ENCODE results near the gene RNF145. TPM values are rescaled to one million over a fixed set of nuclear protein-coding genes. Genes with fewer than 3 reads are reported as not detected.

RNF145 gene
- total RNA-seq, 1 donor from 2014 or later: 46.7 TPM

- no peaks in the 10 kb centered on the region for H3K27me3 ChIP-seq (ENCODE audit: control insufficient read depth, insufficient read depth, low read length)
- H3K36me3 ChIP-seq (ENCODE audit: control insufficient read depth, insufficient read depth, low read length): no peaks in the 10 kb centered on the region
- DNase-seq (ENCODE audit: low read depth): no peak
- no peak overlapping the region for H3K4me3 ChIP-seq (ENCODE audit: low read depth, low read length)
- no peak for TF ChIP-seq CTCF (IDR thresholded peaks at IDR 0.05; ENCODE audit: insufficient read depth, low read length, poor library complexity, severe bottlenecking)
Observed at GRCh38 chr5:159215886-159216285, 6.5 kb upstream of the RNF145 start.

GRCh38 chr5:159214486-159215271 lies 5.3 kb upstream of the RNF145 start:
- TF ChIP-seq CTCF (IDR thresholded peaks at IDR 0.05; ENCODE audit: insufficient read depth, low read length, poor library complexity, severe bottlenecking): no peak
- Histone ChIP-seq H3K4me3 (ENCODE audit: low read depth, low read length) (no peak overlapping the region), H3K36me3 (ENCODE audit: control insufficient read depth, insufficient read depth, low read length) (no peaks in the 10 kb centered on the region), H3K27me3 (ENCODE audit: control insufficient read depth, insufficient read depth, low read length) (no peaks in the 10 kb centered on the region)
- DNase-seq (ENCODE audit: low read depth): no peak

GRCh38 chr5:159212657-159213462 lies 3.5 kb upstream of the RNF145 start:
- DNase-seq (ENCODE audit: low read depth): no peak
- no peaks in the 10 kb centered on the region for H3K36me3 ChIP-seq (ENCODE audit: control insufficient read depth, insufficient read depth, low read length)
- no peaks in the 10 kb centered on the region for H3K27me3 ChIP-seq (ENCODE audit: control insufficient read depth, insufficient read depth, low read length)
- no peak for TF ChIP-seq CTCF (IDR thresholded peaks at IDR 0.05; ENCODE audit: insufficient read depth, low read length, poor library complexity, severe bottlenecking)
- H3K4me3 ChIP-seq (ENCODE audit: low read depth, low read length): no peak overlapping the region

GRCh38 chr5:159211729-159212174 lies 2.4 kb upstream of the RNF145 start:
- Histone ChIP-seq H3K4me3 (ENCODE audit: low read depth, low read length) (no peak overlapping the region), H3K27me3 (ENCODE audit: control insufficient read depth, insufficient read depth, low read length) (no peaks in the 10 kb centered on the region), H3K36me3 (ENCODE audit: control insufficient read depth, insufficient read depth, low read length) (no peaks in the 10 kb centered on the region)
- TF ChIP-seq CTCF (IDR thresholded peaks at IDR 0.05; ENCODE audit: insufficient read depth, low read length, poor library complexity, severe bottlenecking): no peak
- no peak for DNase-seq (ENCODE audit: low read depth)

- H3K27me3 ChIP-seq (ENCODE audit: control insufficient read depth, insufficient read depth, low read length): no peaks in the 10 kb centered on the region
- no peak for DNase-seq (ENCODE audit: low read depth)
- H3K36me3 ChIP-seq (ENCODE audit: control insufficient read depth, insufficient read depth, low read length): no peaks in the 10 kb centered on the region
- TF ChIP-seq CTCF (IDR thresholded peaks at IDR 0.05; ENCODE audit: insufficient read depth, low read length, poor library complexity, severe bottlenecking): no peak
- no peak overlapping the region for H3K4me3 ChIP-seq (ENCODE audit: low read depth, low read length)
Observed at GRCh38 chr5:159210846-159211245, 1.5 kb upstream of the RNF145 start.
